ENCODE results near the gene MED12L. TPM values are rescaled to one million over a fixed set of nuclear protein-coding genes. Genes with fewer than 3 reads are reported as not detected.

MED12L gene
- total RNA-seq, 2 donors from 2014 or later, result 15.5 to 28.9 TPM

GRCh38 chr3:151282921-151283320 lies 197.5 kb downstream of the MED12L start:
- Mint-ChIP-seq H3K4me1 (peaks cover 37% of the 10 kb centered on the region), H3K4me3 (no peak overlapping the region), H3K27me3 (ENCODE audit: insufficient read depth) (peaks cover 8% of the 10 kb centered on the region), H3K9me3 (no peaks in the 10 kb centered on the region), H3K27ac (no peak overlapping the region), H3K36me3 (ENCODE audit: low read depth) (no peaks in the 10 kb centered on the region)
- peak; percentile 86 for TF ChIP-seq CTCF (conservative IDR thresholded peaks at IDR 0.05)
- no peak overlapping the region for H3K27ac ChIP-seq (ENCODE audit: low read depth, low read length)
- no peak overlapping the region for H3K9ac ChIP-seq (ENCODE audit: extremely low read depth, low read length, poor library complexity, severe bottlenecking)
- no peak for DNase-seq
- 16 to 27% methylated on average over 1 of the region's 1 CpG for WGBS, 2 experiments (ENCODE audit: insufficient coverage in 1 of 2, insufficient read length in 1 of 2)
- no peaks in the 10 kb centered on the region for H3K36me3 ChIP-seq (ENCODE audit: control insufficient read depth, insufficient read depth, low read length)
- no peak overlapping the region for H3K4me3 ChIP-seq (ENCODE audit: low read length)
- no peaks in the 10 kb centered on the region for H3K27me3 ChIP-seq (ENCODE audit: control insufficient read depth, insufficient read depth, low read length, poor library complexity, severe bottlenecking)
- peaks cover 4% of the 10 kb centered on the region for H3K4me1 ChIP-seq (ENCODE audit: control insufficient read depth, insufficient read depth, low read length)
- H3K9me3 ChIP-seq (ENCODE audit: control insufficient read depth, low read length), result no peaks in the 10 kb centered on the region

GRCh38 chr3:151283387-151283786 lies 197.9 kb downstream of the MED12L start:
- H3K27me3 ChIP-seq (ENCODE audit: control insufficient read depth, insufficient read depth, low read length, poor library complexity, severe bottlenecking), result no peaks in the 10 kb centered on the region
- peaks cover 4% of the 10 kb centered on the region for H3K4me1 ChIP-seq (ENCODE audit: control insufficient read depth, insufficient read depth, low read length)
- no peak for TF ChIP-seq CTCF (conservative IDR thresholded peaks at IDR 0.05)
- no peak overlapping the region for H3K27ac Mint-ChIP-seq
- 80 to 82% methylated on average over 1 to 4 of the region's 4 CpGs for WGBS, 2 experiments (ENCODE audit: insufficient coverage in 1 of 2, insufficient read length in 1 of 2)
- no peaks in the 10 kb centered on the region for H3K9me3 Mint-ChIP-seq
- no peak overlapping the region for H3K4me3 Mint-ChIP-seq
- H3K36me3 ChIP-seq (ENCODE audit: control insufficient read depth, insufficient read depth, low read length), result no peaks in the 10 kb centered on the region
- H3K4me3 ChIP-seq (ENCODE audit: low read length), result no peak overlapping the region
- H3K9me3 ChIP-seq (ENCODE audit: control insufficient read depth, low read length), result no peaks in the 10 kb centered on the region
- H3K27ac ChIP-seq (ENCODE audit: low read depth, low read length), result no peak overlapping the region
- H3K36me3 Mint-ChIP-seq (ENCODE audit: low read depth), result no peaks in the 10 kb centered on the region
- H3K27me3 Mint-ChIP-seq (ENCODE audit: insufficient read depth), result peaks cover 8% of the 10 kb centered on the region
- DNase-seq, result no peak
- peaks cover 33% of the 10 kb centered on the region for H3K4me1 Mint-ChIP-seq
- no peak overlapping the region for H3K9ac ChIP-seq (ENCODE audit: extremely low read depth, low read length, poor library complexity, severe bottlenecking)

- Mint-ChIP-seq H3K4me3 (no peak overlapping the region), H3K9me3 (no peaks in the 10 kb centered on the region), H3K4me1 (peaks cover 28% of the 10 kb centered on the region), H3K27ac (peak overlapping the region; percentile 49), H3K27me3 (ENCODE audit: insufficient read depth) (peaks cover 8% of the 10 kb centered on the region), H3K36me3 (ENCODE audit: low read depth) (no peaks in the 10 kb centered on the region)
- Histone ChIP-seq H3K36me3 (ENCODE audit: control insufficient read depth, insufficient read depth, low read length) (no peaks in the 10 kb centered on the region), H3K9ac (ENCODE audit: extremely low read depth, low read length, poor library complexity, severe bottlenecking) (no peak overlapping the region), H3K4me1 (ENCODE audit: control insufficient read depth, insufficient read depth, low read length) (peaks cover 4% of the 10 kb centered on the region), H3K4me3 (ENCODE audit: low read length) (no peak overlapping the region), H3K27me3 (ENCODE audit: control insufficient read depth, insufficient read depth, low read length, poor library complexity, severe bottlenecking) (no peaks in the 10 kb centered on the region), H3K27ac (ENCODE audit: low read depth, low read length) (no peak overlapping the region), H3K9me3 (ENCODE audit: control insufficient read depth, low read length) (no peaks in the 10 kb centered on the region)
- 80 to 94% methylated on average over 4 to 5 of the region's 5 CpGs for WGBS, 2 experiments (ENCODE audit: insufficient coverage in 1 of 2, insufficient read length in 1 of 2)
- no peak for TF ChIP-seq CTCF (conservative IDR thresholded peaks at IDR 0.05)
- no peak for DNase-seq
These were observed 198.5 kb downstream of the MED12L start for GRCh38 chr3:151283907-151284461.
